HEK293 (cell line): ENCODE results near the gene ADAMTS17.

Experiments used
- CTCF ChIA-PET: fragments of 350-600 bp; formaldehyde crosslinking; extraction: SDS; loops from one replicate; lab custom pipeline; 2021; ENCODE audit warnings: antibody characterized with exemption; lab: Yijun Ruan, JAX
- POLR2A ChIA-PET: fragments of 300-600 bp; formaldehyde crosslinking; extraction: SDS; loops from one replicate; lab custom pipeline; 2020; ENCODE audit warnings: antibody characterized with exemption, inconsistent platforms; lab: Yijun Ruan, JAX
- H3K27ac ChIP-seq: fragments of 200-500 bp; sonication (Bioruptor generic); 2 replicates; pipeline ENCODE4 v1.5.1; 2014; ENCODE audit warnings: low read depth, low read length, control low read depth, inconsistent platforms; ENCODE audit errors: extremely low read depth
- H3K36me3 ChIP-seq, 2 experiments: fragments of 200-500 bp in 1 of 2; sonication (Bioruptor generic) in 1 of 2; 1 replicate in 1 of 2; 2 replicates in 1 of 2; pipeline ENCODE4 v1.5.1; 2014 to 2017; ENCODE audit warnings: inconsistent platforms in 2 of 2, low read length in 2 of 2; ENCODE audit not compliant: control insufficient read depth in 2 of 2, insufficient read depth in 1 of 2
- H3K4me1 ChIP-seq: fragments of 200-500 bp; sonication (Bioruptor generic); 2 replicates; pipeline ENCODE4 v1.5.1; 2014; ENCODE audit warnings: mild to moderate bottlenecking, low read length, inconsistent platforms; ENCODE audit not compliant: control insufficient read depth, insufficient read depth
- H3K4me3 ChIP-seq: 2 replicates; pipeline ENCODE4 v1.5.1; 2011; ENCODE audit warnings: low read depth, mild to moderate bottlenecking, control low read depth, low read length, moderate library complexity
- H3K9me3 ChIP-seq: fragments of 200-500 bp; sonication (Bioruptor generic); 2 replicates; pipeline ENCODE4 v1.5.1; 2014; ENCODE audit warnings: low read depth, low read length, inconsistent platforms; ENCODE audit not compliant: control insufficient read depth, insufficient read depth
- GFI1B ChIP-seq: fragments of 450-650 bp; formaldehyde crosslinking; IDR thresholded peaks from 2 replicates; pipeline ENCODE4 v1.5.1; 2016; ENCODE audit warnings: missing biosample characterization, missing genetic modification characterization
- KLF8 ChIP-seq: fragments of 450-650 bp; formaldehyde crosslinking; IDR thresholded peaks from 2 replicates; pipeline ENCODE4 v1.5.1; 2016; ENCODE audit warnings: missing biosample characterization, missing genetic modification characterization
- OSR2 ChIP-seq: fragments of 450-650 bp; formaldehyde crosslinking; IDR thresholded peaks from 2 replicates; pipeline ENCODE4 v1.5.1; 2016; ENCODE audit warnings: missing biosample characterization, missing genetic modification characterization
- SALL2 ChIP-seq: fragments of 450-650 bp; formaldehyde crosslinking; IDR thresholded peaks from 2 replicates; pipeline ENCODE4 v1.5.0; 2017; ENCODE audit warnings: missing biosample characterization, mild to moderate bottlenecking, missing genetic modification characterization, borderline replicate concordance
- TRIM28 ChIP-seq: IDR thresholded peaks from 2 replicates; pipeline ENCODE4 v1.6.1; 2011; ENCODE audit warnings: low read length, control low read depth, borderline replicate concordance
- ZFP41 ChIP-seq: fragments of 450-650 bp; formaldehyde crosslinking; IDR thresholded peaks from 2 replicates; pipeline ENCODE4 v1.5.1; 2016; ENCODE audit warnings: missing biosample characterization, missing genetic modification characterization, borderline replicate concordance
- ZNF140 ChIP-seq: fragments of 450-650 bp; formaldehyde crosslinking; IDR thresholded peaks from 2 replicates; pipeline ENCODE4 v1.5.1; 2016; ENCODE audit warnings: missing biosample characterization, missing genetic modification characterization
- ZNF155 ChIP-seq: fragments of 450-650 bp; formaldehyde crosslinking; IDR thresholded peaks from 2 replicates; pipeline ENCODE4 v1.5.1; 2016; ENCODE audit warnings: missing biosample characterization, missing genetic modification characterization
- ZNF184 ChIP-seq: fragments of 450-650 bp; IDR thresholded peaks from 2 replicates; pipeline ENCODE4 v1.5.1; 2018; ENCODE audit warnings: missing biosample characterization, mild to moderate bottlenecking, missing genetic modification characterization
- ZNF266 ChIP-seq: fragments of 450-650 bp; formaldehyde crosslinking; IDR thresholded peaks from 2 replicates; pipeline ENCODE4 v1.5.1; 2016; ENCODE audit warnings: missing biosample characterization, missing genetic modification characterization, low read depth
- ZNF416 ChIP-seq: fragments of 450-650 bp; formaldehyde crosslinking; IDR thresholded peaks from 2 replicates; pipeline ENCODE4 v1.5.1; 2016; ENCODE audit warnings: missing biosample characterization, missing genetic modification characterization
- ZNF488 ChIP-seq: fragments of 450-650 bp; formaldehyde crosslinking; IDR thresholded peaks from 2 replicates; pipeline ENCODE4 v1.5.1; 2016; ENCODE audit warnings: missing biosample characterization, missing genetic modification characterization
- ZNF548 ChIP-seq: fragments of 450-650 bp; formaldehyde crosslinking; IDR thresholded peaks from 2 replicates; pipeline ENCODE4 v1.5.1; 2016; ENCODE audit warnings: missing biosample characterization, missing genetic modification characterization
- ZNF658 ChIP-seq: fragments of 450-650 bp; formaldehyde crosslinking; IDR thresholded peaks from 2 replicates; pipeline ENCODE4; 2016; ENCODE audit warnings: missing biosample characterization, missing genetic modification characterization
- ZNF747 ChIP-seq: fragments of 450-650 bp; formaldehyde crosslinking; IDR thresholded peaks from 2 replicates; pipeline ENCODE4 v1.5.1; 2016; ENCODE audit warnings: missing biosample characterization, missing genetic modification characterization
- TF ChIP-seq, protein P1 (sequence below): fragments of 450-650 bp; formaldehyde crosslinking; IDR thresholded peaks from 2 replicates; pipeline ENCODE4 v1.5.1; 2016; ENCODE audit warnings: missing biosample characterization, missing genetic modification characterization
- TF ChIP-seq, protein P2 (sequence below): fragments of 450-650 bp; formaldehyde crosslinking; IDR thresholded peaks from 2 replicates; pipeline ENCODE4 v1.5.1; 2017; ENCODE audit warnings: missing biosample characterization, missing genetic modification characterization
- TF ChIP-seq, protein P3 (sequence below): IDR thresholded peaks from 2 replicates; pipeline ENCODE4 v1.6.1; 2011; ENCODE audit warnings: mild to moderate bottlenecking, low read depth, low read length, borderline replicate concordance

Gene ADAMTS17

GRCh38 chr15:100211855-100212850 is 129.6 kb downstream of the ADAMTS17 start (continued):
- TF ChIP-seq OSR2 (no peak), KLF8 (tag by site-specific recombination) (no peak), ZNF266 (no peak)
- TF ChIP-seq, all 188 proteins: peak for 0

- TF ChIP-seq KLF8 (tag by site-specific recombination) (no peak), ZNF184 (tag by site-specific recombination) (no peak), ZNF747 (tag by site-specific recombination) (no peak), ZNF416 (no peak), TRIM28 (no peak), SALL2 (tag by site-specific recombination) (no peak), ZNF488 (tag by site-specific recombination) (no peak), ZFP41 (tag by site-specific recombination) (no peak), ZNF658 (tag by site-specific recombination) (no peak), ZNF548 (tag by site-specific recombination) (no peak), GFI1B (tag by site-specific recombination) (no peak), ZNF266 (no peak), ZNF155 (tag by site-specific recombination) (no peak), ZNF140 (tag by site-specific recombination) (no peak)
- TF ChIP-seq, protein P1, sequence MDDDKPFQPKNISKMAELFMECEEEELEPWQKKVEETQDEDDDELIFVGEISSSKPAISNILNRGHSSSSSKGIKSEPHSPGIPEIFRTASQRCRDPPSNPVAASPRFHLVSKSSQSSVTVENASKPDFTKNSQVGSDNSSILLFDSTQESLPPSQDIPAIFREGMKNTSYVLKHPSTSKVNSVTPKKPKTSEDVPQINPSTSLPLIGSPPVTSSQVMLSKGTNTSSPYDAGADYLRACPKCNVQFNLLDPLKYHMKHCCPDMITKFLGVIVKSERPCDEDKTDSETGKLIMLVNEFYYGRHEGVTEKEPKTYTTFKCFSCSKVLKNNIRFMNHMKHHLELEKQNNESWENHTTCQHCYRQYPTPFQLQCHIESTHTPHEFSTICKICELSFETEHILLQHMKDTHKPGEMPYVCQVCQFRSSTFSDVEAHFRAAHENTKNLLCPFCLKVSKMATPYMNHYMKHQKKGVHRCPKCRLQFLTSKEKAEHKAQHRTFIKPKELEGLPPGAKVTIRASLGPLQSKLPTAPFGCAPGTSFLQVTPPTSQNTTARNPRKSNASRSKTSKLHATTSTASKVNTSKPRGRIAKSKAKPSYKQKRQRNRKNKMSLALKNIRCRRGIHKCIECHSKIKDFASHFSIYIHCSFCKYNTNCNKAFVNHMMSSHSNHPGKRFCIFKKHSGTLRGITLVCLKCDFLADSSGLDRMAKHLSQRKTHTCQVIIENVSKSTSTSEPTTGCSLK (tag by site-specific recombination), result no peak
- TF ChIP-seq, protein P2, sequence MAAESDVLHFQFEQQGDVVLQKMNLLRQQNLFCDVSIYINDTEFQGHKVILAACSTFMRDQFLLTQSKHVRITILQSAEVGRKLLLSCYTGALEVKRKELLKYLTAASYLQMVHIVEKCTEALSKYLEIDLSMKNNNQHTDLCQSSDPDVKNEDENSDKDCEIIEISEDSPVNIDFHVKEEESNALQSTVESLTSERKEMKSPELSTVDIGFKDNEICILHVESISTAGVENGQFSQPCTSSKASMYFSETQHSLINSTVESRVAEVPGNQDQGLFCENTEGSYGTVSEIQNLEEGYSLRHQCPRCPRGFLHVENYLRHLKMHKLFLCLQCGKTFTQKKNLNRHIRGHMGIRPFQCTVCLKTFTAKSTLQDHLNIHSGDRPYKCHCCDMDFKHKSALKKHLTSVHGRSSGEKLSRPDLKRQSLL, result no peak
- TF ChIP-seq, protein P3, sequence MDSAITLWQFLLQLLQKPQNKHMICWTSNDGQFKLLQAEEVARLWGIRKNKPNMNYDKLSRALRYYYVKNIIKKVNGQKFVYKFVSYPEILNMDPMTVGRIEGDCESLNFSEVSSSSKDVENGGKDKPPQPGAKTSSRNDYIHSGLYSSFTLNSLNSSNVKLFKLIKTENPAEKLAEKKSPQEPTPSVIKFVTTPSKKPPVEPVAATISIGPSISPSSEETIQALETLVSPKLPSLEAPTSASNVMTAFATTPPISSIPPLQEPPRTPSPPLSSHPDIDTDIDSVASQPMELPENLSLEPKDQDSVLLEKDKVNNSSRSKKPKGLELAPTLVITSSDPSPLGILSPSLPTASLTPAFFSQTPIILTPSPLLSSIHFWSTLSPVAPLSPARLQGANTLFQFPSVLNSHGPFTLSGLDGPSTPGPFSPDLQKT, result no peak
Measured at GRCh38 chr15:100210338-100210737, 131.4 kb downstream of the ADAMTS17 start.

More at GRCh38 chr15:100210338-100210737, 131.4 kb downstream of the ADAMTS17 start:
- no peak overlapping the region for H3K27ac ChIP-seq
- H3K4me3 ChIP-seq, result no peak overlapping the region
- H3K9me3 ChIP-seq, result no peaks in the 10 kb centered on the region
- peaks cover 9% of the 10 kb centered on the region; the same call in 1 of the 2 replicates for H3K4me1 ChIP-seq
- ChIA-PET CTCF (interaction anchor here (0.7 kb wide), 1 partner anchor 10 kb away, joined by 3 read pairs; no protein-coding TSS in a partner anchor), POLR2A (no interaction called here)
- H3K36me3 ChIP-seq, result no peaks in the 10 kb centered on the region
